Activated T-helper 2 cell treated with anti-CD3 and anti-CD28 coated beads, Interferon-gamma antibody, Interleukin-2, Interleukin-4, amounts not matched to agents 10 μg/mL and 5 μg/mL and 100 μg/mL, durations not matched to agents 14 hours and 24 hours and 36 hours (primary cell): ENCODE results near the gene CDK5RAP1. TPM values are rescaled to one million over a fixed set of nuclear protein-coding genes. Genes with fewer than 3 reads are reported as not detected.

ENCODE experiments used
- DNase-seq: peaks from one replicate; pipeline ENCODE4 v3.0.0; 2021; ENCODE audit warnings: low spot score
- H3K27ac Mint-ChIP-seq: one replicate; pipeline ENCODE4 v1.8.0; 2021; ENCODE audit warnings: mixed read lengths
- H3K27me3 Mint-ChIP-seq: one replicate; pipeline ENCODE4 v1.8.0; 2021; ENCODE audit warnings: low read depth, mixed read lengths
- H3K36me3 Mint-ChIP-seq: one replicate; pipeline ENCODE4 v1.8.0; 2021; ENCODE audit warnings: low read depth, mixed read lengths
- H3K4me1 Mint-ChIP-seq: one replicate; pipeline ENCODE4 v1.8.0; 2021; ENCODE audit warnings: low read depth, mixed read lengths
- H3K4me3 Mint-ChIP-seq: one replicate; pipeline ENCODE4 v1.8.0; 2021; ENCODE audit warnings: low read depth, mild to moderate bottlenecking, moderate library complexity, mixed read lengths
- H3K9me3 Mint-ChIP-seq: one replicate; pipeline ENCODE4 v1.8.0; 2021; ENCODE audit warnings: mixed read lengths
- intact Hi-C: fragments of 100-400 bp; cut with micrococcal nuclease; formaldehyde crosslinking; loops from one replicate; pipeline ENCODE4 v1.15.1; 2023
- total RNA-seq: library from RNA; stranded (reverse); gene quantifications from 2 replicates; pipeline ENCODE4 v1.2.3, GENCODE V29; 2022

Gene CDK5RAP1
- total RNA-seq, 1 donor from 2014 or later = 40.7 TPM

- Mint-ChIP-seq H3K36me3 (peaks cover 9% of the 10 kb centered on the region), H3K9me3 (no peaks in the 10 kb centered on the region), H3K4me1 (no peaks in the 10 kb centered on the region), H3K4me3 (no peak overlapping the region), H3K27ac (no peak overlapping the region), H3K27me3 (no peaks in the 10 kb centered on the region)
- DNase-seq = no peak
- intact Hi-C loops = no loop called here
Observed at GRCh38 chr20:33411242-33411641, 9.9 kb upstream of the CDK5RAP1 start.

GRCh38 chr20:33410081-33410742 lies 8.9 kb upstream of the CDK5RAP1 start:
- Mint-ChIP-seq H3K9me3 (no peaks in the 10 kb centered on the region), H3K4me1 (no peaks in the 10 kb centered on the region), H3K27me3 (no peaks in the 10 kb centered on the region), H3K4me3 (no peak overlapping the region), H3K27ac (no peak overlapping the region), H3K36me3 (peaks cover 9% of the 10 kb centered on the region)
- no peak for DNase-seq
- intact Hi-C loops = no loop called here

- DNase-seq = no peak
- Mint-ChIP-seq H3K36me3 (peaks cover 13% of the 10 kb centered on the region), H3K4me3 (no peak overlapping the region), H3K27me3 (no peaks in the 10 kb centered on the region), H3K27ac (no peak overlapping the region), H3K9me3 (no peaks in the 10 kb centered on the region), H3K4me1 (peaks cover 2% of the 10 kb centered on the region)
- intact Hi-C loops = no loop called here
Observed at GRCh38 chr20:33408716-33409654, 7.7 kb upstream of the CDK5RAP1 start.

- Mint-ChIP-seq H3K4me3 (no peak overlapping the region), H3K27me3 (no peaks in the 10 kb centered on the region), H3K4me1 (peaks cover 5% of the 10 kb centered on the region), H3K36me3 (peaks cover 16% of the 10 kb centered on the region), H3K9me3 (no peaks in the 10 kb centered on the region), H3K27ac (no peak overlapping the region)
- DNase-seq = no peak
- intact Hi-C loops = no loop called here
Observed at GRCh38 chr20:33408313-33408712, 7.0 kb upstream of the CDK5RAP1 start.

- intact Hi-C loops = no loop called here
- no peak overlapping the region for H3K4me3 Mint-ChIP-seq
- H3K36me3 Mint-ChIP-seq = peaks cover 16% of the 10 kb centered on the region
- H3K9me3 Mint-ChIP-seq = no peaks in the 10 kb centered on the region
- no peak overlapping the region for H3K27ac Mint-ChIP-seq
- DNase-seq = no peak
- no peaks in the 10 kb centered on the region for H3K27me3 Mint-ChIP-seq
- H3K4me1 Mint-ChIP-seq = peaks cover 5% of the 10 kb centered on the region
Observed at GRCh38 chr20:33407796-33408195, 6.5 kb upstream of the CDK5RAP1 start.

- Mint-ChIP-seq H3K27me3 (no peaks in the 10 kb centered on the region), H3K4me3 (no peak overlapping the region), H3K4me1 (peaks cover 8% of the 10 kb centered on the region), H3K9me3 (no peaks in the 10 kb centered on the region), H3K27ac (no peak overlapping the region), H3K36me3 (peaks cover 16% of the 10 kb centered on the region)
- intact Hi-C loops = no loop called here
- DNase-seq = no peak
Observed at GRCh38 chr20:33407251-33407650, 5.9 kb upstream of the CDK5RAP1 start.

- H3K27ac Mint-ChIP-seq = no peak overlapping the region
- H3K27me3 Mint-ChIP-seq = no peaks in the 10 kb centered on the region
- DNase-seq = no peak
- no peaks in the 10 kb centered on the region for H3K9me3 Mint-ChIP-seq
- peaks cover 19% of the 10 kb centered on the region for H3K36me3 Mint-ChIP-seq
- H3K4me3 Mint-ChIP-seq = peak overlapping the region; percentile 49
- intact Hi-C loops = loop anchor here (5.0 kb wide), 1 partner anchor 263 kb away; the partner anchor contains the start of gene ACTL10
- peaks cover 25% of the 10 kb centered on the region for H3K4me1 Mint-ChIP-seq
Observed at GRCh38 chr20:33404281-33404680, 3.0 kb upstream of the CDK5RAP1 start.

- H3K9me3 Mint-ChIP-seq = no peaks in the 10 kb centered on the region
- no peaks in the 10 kb centered on the region for H3K27me3 Mint-ChIP-seq
- no peak for DNase-seq
- H3K4me1 Mint-ChIP-seq = peaks cover 30% of the 10 kb centered on the region
- intact Hi-C loops = loop anchor here (1.0 to 5.0 kb wide), 2 partner anchors 41 to 265 kb away; partner anchors contain the start of genes ACTL10 and SNTA1
- H3K27ac Mint-ChIP-seq = peak overlapping the region; percentile 96
- peaks cover 10% of the 10 kb centered on the region for H3K36me3 Mint-ChIP-seq
- peak overlapping the region; percentile 98 for H3K4me3 Mint-ChIP-seq
Observed at GRCh38 chr20:33401921-33402369, 626 bp upstream of the CDK5RAP1 start.

GRCh38 chr20:33400812-33401183 lies 521 bp downstream of the CDK5RAP1 start:
- no peak overlapping the region for H3K27ac Mint-ChIP-seq

GRCh38 chr20:33399924-33400323 lies 1.4 kb downstream of the CDK5RAP1 start:
- DNase-seq = no peak
- H3K27ac Mint-ChIP-seq = no peak overlapping the region
- H3K4me1 Mint-ChIP-seq = peaks cover 30% of the 10 kb centered on the region
- peaks cover 21% of the 10 kb centered on the region for H3K36me3 Mint-ChIP-seq
- intact Hi-C loops = loop anchor here (5.0 kb wide), 1 partner anchor 267 kb away; the partner anchor contains the start of gene ACTL10
- H3K4me3 Mint-ChIP-seq = peak overlapping the region; percentile 98
- H3K9me3 Mint-ChIP-seq = no peaks in the 10 kb centered on the region
- H3K27me3 Mint-ChIP-seq = no peaks in the 10 kb centered on the region

More at GRCh38 chr20:33400812-33401183, 521 bp downstream of the CDK5RAP1 start:
- DNase-seq = no peak
- Mint-ChIP-seq H3K4me3 (peak overlapping the region; percentile 98), H3K4me1 (peaks cover 30% of the 10 kb centered on the region), H3K9me3 (no peaks in the 10 kb centered on the region), H3K36me3 (peaks cover 19% of the 10 kb centered on the region), H3K27me3 (no peaks in the 10 kb centered on the region)
- intact Hi-C loops = loop anchor here (1.0 to 5.0 kb wide), 2 partner anchors 43 to 267 kb away; partner anchors contain the start of genes ACTL10 and SNTA1

GRCh38 chr20:33394718-33395117 lies 6.6 kb downstream of the CDK5RAP1 start:
- no peaks in the 10 kb centered on the region for H3K27me3 Mint-ChIP-seq

GRCh38 chr20:33393609-33394008 lies 7.7 kb downstream of the CDK5RAP1 start:
- Mint-ChIP-seq H3K4me3 (no peak overlapping the region), H3K27me3 (no peaks in the 10 kb centered on the region), H3K9me3 (no peaks in the 10 kb centered on the region), H3K36me3 (peaks cover 56% of the 10 kb centered on the region), H3K4me1 (peaks cover 3% of the 10 kb centered on the region), H3K27ac (no peak overlapping the region)
- DNase-seq = no peak
- intact Hi-C loops = no loop called here

More at GRCh38 chr20:33394718-33395117, 6.6 kb downstream of the CDK5RAP1 start:
- H3K4me3 Mint-ChIP-seq = no peak overlapping the region
- H3K27ac Mint-ChIP-seq = no peak overlapping the region
- DNase-seq = no peak
- peaks cover 8% of the 10 kb centered on the region for H3K4me1 Mint-ChIP-seq
- peaks cover 53% of the 10 kb centered on the region for H3K36me3 Mint-ChIP-seq
- intact Hi-C loops = no loop called here
- H3K9me3 Mint-ChIP-seq = no peaks in the 10 kb centered on the region
